ENCODE measurements around the gene GTSF1L.

GRCh38 chr20:43722153-43722505 is 4.7 kb downstream of the GTSF1L start:
- TF ChIP-seq RFX5 (IDR thresholded peaks at IDR 0.05; ENCODE audit: low read depth, low read length), result no peak
- TF ChIP-seq CTCF (conservative IDR thresholded peaks at IDR 0.05; ENCODE audit: low read depth, low read length), result no peak
- TF ChIP-seq POLR2A (IDR thresholded peaks at IDR 0.05; ENCODE audit: low read depth, low read length), result no peak
- TF ChIP-seq NFE2L2 (IDR thresholded peaks at IDR 0.05; ENCODE audit: low read depth, low read length), result no peak
- no peak for TF ChIP-seq MAZ (IDR thresholded peaks at IDR 0.05; ENCODE audit: borderline replicate concordance, low read depth, low read length)
- TF ChIP-seq FOS (IDR thresholded peaks at IDR 0.05; ENCODE audit: low read depth, low read length), result no peak

Data from IMR-90 (cell line).